NCI-H146 treated with DMSO at 0.1 percent for 48 hours (cell line): ENCODE data around the gene VSIR.

Source experiments
- DNase-seq: peaks from one replicate; lab custom pipeline; 2025; ENCODE audit not compliant: unreplicated experiment; lab: John Stamatoyannopoulos, UW

The VSIR gene

GRCh38 chr10:71697938-71698709 lies 75.2 kb downstream of the VSIR start:
- DNase-seq, result no peak
